HG03378 (cell line): ENCODE results near the gene MFNG.
"Not testable (repeated sequence)": the region's sequence is repeated elsewhere in the genome, so short reads cannot be mapped to it uniquely, and the experiment has no call there.

Source experiments
- ATAC-seq: cut with Tn5 transposase; IDR thresholded peaks from one replicate; pipeline ENCODE4 v1.9.1; 2021; ENCODE audit warnings: mild to moderate bottlenecking, moderate library complexity; ENCODE audit not compliant: unreplicated experiment

Gene MFNG

DNA sequence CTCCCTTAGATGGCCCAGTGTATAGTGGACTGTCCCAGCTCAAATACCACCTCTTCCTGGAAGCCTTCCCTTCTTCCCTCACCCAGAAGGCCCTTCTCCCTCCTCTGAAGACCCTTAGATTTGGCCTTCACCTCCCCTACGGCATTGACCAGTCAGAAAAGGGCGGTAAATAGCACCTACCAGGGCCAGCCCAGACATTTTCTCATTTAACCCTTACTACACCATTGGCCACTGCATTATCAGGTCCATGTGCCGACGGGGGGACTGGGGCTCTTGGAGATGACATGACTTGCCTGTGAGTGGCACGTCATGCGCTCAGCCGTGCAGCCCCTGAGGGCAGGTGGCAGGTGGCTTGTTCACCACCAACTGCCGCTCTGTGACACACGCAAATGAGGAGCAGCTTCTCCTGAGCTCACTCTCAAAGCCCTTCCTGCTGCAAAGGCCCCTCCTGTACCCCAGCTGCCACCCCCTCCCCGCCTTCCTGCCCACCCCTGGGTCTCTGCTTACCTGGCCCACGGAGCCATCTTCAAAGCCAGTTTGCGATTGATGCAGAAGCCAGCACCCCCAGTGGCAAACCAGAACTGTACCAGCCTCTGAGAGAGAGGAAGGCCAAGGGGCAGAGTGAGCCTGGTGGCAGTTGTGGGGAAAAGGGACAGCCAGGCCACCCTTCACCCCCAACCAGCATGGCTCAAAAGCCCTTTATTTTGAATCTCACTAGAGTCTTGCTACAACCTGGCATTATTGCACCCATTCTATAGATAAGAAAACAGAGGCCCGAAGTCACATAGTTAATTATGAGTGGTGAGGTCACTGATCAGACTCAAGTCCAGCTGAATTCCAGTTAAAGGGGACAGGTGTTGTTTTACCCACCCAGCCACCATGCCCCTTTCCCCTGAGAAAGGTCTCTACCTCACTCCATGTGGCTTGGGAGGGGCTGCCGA lies 9.5 kb downstream of the MFNG start:
- ATAC-seq: no peak

GRCh38 chr22:37474447-37475090 lies 11.6 kb downstream of the MFNG start:
- no peak for ATAC-seq

DNA sequence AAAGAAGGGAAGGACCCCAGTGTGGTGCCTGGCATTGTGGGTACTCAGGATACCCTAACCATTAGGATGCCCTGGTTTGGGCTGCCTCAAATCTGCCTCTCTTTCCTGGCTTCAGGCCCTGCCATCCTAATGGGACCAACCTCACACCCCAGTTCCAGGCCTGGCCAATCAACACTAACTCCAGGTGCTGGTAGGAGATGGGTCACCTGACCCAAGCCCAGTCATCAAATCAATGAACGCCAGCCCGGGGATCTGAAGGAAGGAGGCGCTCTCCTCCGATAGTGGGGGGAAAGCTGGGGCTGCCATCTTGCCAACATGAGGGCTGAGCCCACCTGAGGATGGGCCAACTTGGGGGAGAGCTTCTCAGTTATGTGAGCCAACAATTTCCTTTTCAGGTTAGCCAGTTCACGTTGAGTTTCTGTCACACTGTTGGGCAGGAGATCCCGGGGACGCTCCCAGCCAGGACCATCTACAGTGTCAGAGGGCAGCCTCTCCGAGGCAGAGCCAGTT lies 12.7 kb downstream of the MFNG start:
- no peak for ATAC-seq

- no peak for ATAC-seq
Observed at GRCh38 chr22:37472418-37473006, 13.7 kb downstream of the MFNG start.

- ATAC-seq: no peak
Observed at GRCh38 chr22:37471727-37472417, 14.3 kb downstream of the MFNG start.

DNA sequence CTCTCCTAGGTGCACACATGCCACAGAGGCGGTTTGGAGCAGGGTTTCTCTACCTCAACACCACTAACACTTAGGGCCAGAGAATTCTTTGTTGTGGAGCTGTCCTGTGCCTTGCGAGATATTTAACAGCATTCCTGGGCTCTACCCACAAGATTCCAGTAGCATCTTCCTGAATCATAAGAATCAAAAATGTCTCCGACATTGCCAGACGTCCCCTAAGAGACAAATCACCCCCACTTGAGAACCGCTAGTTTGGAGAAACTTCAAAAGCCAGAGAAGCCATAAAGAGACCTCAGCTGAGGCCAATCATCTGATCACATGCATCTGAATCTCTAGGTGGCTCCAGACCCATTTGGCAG lies 16.1 kb downstream of the MFNG start:
- ATAC-seq: no peak

GRCh38 chr22:37469416-37470086 lies 16.6 kb downstream of the MFNG start:
- no peak for ATAC-seq

DNA sequence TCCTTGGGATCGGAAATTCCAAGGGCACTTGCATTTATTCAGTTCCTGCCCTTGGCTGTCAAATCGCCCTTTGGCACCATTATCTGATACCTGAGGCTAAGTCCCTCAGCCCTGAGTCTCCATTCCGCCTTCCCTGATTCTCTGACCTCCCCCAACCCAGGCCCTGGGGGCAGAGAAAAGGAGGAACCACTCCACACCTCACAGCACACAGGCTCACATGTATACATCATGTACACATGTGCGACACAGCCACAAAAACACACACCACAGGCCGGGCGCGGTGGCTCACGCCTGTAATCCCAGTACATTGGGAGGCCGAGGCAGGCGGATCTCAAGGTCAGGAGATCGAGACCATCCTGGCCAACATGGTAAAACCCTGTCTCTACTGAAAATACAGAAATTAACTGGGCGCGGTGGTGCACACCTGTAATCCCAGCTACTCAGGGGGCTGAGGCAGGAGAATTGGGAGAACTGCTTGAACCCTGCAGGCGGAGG lies 17.9 kb downstream of the MFNG start:
- ATAC-seq: not testable (repeated sequence)

DNA sequence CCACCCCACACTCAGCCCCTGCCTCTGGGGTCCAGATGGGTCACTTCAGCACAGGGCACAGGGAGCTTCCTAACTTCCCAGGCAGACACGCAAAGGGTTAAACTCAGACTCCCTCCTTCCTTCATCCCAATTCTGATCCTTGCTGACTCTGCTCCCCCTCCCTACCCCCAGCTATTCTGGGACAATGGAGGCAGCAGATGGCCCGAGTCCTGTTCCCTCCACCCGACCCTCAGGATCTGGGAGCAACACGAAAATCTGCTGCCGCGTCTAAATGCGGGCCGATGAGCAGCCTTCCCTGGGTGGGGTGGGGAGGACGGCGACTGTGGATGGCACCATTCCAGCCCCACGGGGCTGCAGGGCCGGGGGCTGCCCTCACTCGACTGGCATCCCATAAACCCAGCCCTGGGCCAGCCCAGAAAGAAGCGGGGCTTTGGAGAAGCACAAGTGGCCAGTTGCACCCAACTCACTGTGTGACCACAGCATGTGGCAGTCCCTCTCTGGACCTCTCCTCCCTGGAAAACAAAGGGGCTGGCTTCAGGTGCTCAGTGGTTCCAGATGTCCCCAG lies 18.7 kb downstream of the MFNG start:
- ATAC-seq: no peak

- ATAC-seq: no peak
Observed at GRCh38 chr22:37464181-37464580, 22.0 kb downstream of the MFNG start.

DNA sequence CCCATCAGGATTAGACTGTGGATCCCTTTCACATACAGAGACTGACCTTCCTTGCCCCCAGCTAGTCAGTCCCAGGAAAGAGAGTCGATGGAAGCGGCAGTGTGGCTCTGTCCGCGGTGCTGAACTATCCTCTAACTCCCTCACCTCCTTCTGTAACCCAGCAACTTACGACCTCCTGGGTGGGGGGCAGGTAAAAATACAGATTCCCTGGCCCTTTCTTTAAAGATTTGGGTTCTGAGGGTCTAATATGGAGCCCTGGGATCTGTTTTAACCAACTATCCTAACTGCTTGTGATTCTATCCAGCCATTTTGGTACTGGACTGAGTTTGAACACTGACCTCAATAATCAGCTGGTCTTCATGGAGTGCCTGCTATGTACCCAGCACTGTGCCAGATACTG lies 23.2 kb downstream of the MFNG start:
- no peak for ATAC-seq

DNA sequence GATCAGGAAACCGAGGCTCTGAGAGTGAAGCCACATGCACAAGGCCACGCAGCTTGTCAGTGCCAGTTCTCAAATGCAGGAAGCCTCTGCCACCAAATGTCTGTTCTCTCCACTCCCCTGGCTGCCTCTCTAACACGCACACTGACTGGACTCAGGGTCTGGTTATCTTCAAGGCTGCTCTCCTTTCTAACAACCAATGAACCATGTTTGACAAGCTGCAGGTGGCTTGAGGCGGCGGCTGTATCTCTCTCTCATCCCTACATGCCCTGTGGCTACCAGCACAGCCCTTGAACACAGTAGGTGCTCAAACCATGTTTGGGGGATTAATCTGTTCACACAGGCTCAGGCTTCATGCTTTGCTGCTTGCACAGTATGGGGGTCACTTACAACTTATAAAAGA lies 23.7 kb downstream of the MFNG start:
- ATAC-seq: no peak

- no peak for ATAC-seq
Observed at GRCh38 chr22:37461961-37462360, 24.2 kb downstream of the MFNG start.

DNA sequence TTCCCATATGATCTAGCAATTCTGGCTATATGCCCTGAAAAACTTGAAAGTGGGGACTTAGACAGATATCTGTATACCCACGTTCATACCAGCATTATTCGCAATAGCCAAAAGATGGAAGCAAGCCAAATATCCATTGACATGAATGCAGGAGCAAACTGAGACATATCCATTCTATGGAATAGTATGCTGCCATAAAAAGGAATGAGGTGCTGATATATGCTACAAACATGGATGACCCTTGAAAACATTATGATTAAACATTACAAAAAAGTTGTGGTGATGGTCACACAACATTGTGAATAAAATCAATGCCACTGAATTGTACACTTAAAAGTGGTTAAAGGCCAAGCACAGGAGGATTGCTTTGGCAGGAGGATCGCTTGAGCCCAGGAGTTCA lies 25.5 kb downstream of the MFNG start:
- no peak for ATAC-seq

- ATAC-seq: no peak
Observed at GRCh38 chr22:37459206-37459605, 27.0 kb downstream of the MFNG start.

DNA sequence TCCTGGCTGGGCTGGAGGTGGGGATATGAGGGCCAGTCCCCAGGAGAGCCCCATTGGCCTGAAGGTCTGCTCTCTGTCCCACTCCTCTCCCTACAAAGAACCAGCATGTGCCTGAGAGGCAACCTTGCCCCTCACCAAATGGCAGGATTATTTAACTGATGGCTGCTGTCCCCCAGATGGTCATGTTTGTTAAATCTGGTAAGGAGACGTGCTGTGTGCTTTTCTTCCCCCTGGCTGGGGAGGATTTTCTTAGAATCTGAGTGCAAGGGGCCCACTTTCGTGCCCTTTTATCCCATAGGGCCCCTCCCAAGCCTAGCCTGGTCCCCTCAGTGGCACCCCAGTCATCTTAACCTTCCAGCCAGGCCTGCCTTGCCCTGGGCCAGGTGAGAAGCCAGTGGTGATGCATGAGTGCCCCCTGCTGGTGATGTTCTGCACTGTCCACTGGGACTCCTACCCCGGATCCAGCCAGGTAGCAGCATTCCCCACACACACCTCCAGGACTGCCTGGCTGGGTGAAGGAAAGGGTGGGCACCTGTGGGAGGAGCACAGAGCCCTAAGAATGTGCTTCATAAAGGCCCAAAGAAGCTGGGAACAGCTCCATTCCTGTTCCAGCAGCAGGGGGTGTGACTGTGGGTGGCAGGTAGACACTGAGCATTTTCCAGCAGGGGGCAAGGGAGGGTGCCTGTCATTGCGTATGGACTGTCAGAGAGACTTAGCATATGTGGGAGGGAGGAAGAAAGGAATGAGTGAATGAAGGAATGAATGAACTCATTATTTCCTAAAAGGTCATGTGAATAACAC lies 28.9 kb downstream of the MFNG start:
- ATAC-seq: no peak

DNA sequence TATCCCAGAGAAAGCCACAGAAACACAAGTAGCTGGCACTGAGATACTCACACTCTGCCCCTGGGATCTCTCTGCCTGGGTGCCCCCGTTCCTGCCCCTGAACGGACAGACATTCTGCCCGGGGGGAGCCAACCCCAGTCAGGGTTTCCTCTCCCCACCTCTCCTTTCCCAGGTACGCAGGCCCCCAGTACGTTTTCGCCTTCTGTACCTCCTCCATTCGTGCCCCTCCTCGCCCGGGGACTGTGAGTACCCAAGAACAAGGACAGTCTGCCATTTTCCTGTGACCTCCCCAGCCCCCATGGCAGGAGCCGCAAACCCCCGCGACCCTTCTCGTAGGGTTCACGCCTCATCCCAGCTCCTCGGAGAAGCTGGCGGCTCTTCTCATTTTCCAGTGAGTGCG lies 29.8 kb downstream of the MFNG start:
- no peak for ATAC-seq

GRCh38 chr22:37455896-37456295 lies 30.3 kb downstream of the MFNG start:
- ATAC-seq: no peak
